ENCODE measurements around the gene FYB1. TPM values are rescaled to one million over a fixed set of nuclear protein-coding genes. Genes with fewer than 3 reads are reported as not detected.
"Not testable (repeated sequence)": the region's sequence is repeated elsewhere in the genome, so short reads cannot be mapped to it uniquely, and the experiment has no call there.

Gene FYB1
- total RNA-seq (2014; rRNA removed; shearing (Covaris generic); ENCODE audit: low replicate concordance) = not detected in 2 replicates

GRCh38 chr5:39219437-39219836, at the start of gene FYB1:
TSS of gene FYB1 (minus strand) at chr5:39219563. CDS start at chr5:39202960, 16,603 bp downstream.
- DNase-seq (ENCODE audit: low read depth) = peak; percentile 51
- in situ Hi-C loops (cut with HindIII; ENCODE audit: low pct_unique_long_range_greater_than_20kb, low sequenced_read_pairs) = no loop called here

DNA sequence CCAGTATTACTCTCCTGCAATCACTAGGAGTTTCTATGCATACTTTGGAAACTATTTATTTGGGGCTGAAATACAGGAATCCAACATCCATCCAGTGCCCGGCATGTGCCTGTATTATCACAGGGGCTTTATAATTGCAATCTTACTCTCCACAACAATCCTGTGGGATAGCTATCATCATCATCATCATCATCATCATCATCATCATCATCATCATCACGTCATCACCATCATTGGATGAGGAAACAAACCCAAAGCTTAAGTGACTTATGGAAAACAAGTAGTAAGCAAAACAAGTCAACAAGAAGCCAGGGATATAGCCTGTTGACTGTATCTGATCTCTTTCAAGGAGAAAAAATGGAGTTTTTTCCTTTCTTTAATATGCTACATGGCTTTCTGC, 47.8 kb upstream of the FYB1 start:
- in situ Hi-C loops (cut with HindIII; ENCODE audit: low pct_unique_long_range_greater_than_20kb, low sequenced_read_pairs) = no loop called here
- no peak for DNase-seq (ENCODE audit: low read depth)

- in situ Hi-C loops (cut with HindIII; ENCODE audit: low pct_unique_long_range_greater_than_20kb, low sequenced_read_pairs) = no loop called here
- DNase-seq (ENCODE audit: low read depth) = no peak
Measured at GRCh38 chr5:39266442-39266841, 47.1 kb upstream of the FYB1 start.

DNA sequence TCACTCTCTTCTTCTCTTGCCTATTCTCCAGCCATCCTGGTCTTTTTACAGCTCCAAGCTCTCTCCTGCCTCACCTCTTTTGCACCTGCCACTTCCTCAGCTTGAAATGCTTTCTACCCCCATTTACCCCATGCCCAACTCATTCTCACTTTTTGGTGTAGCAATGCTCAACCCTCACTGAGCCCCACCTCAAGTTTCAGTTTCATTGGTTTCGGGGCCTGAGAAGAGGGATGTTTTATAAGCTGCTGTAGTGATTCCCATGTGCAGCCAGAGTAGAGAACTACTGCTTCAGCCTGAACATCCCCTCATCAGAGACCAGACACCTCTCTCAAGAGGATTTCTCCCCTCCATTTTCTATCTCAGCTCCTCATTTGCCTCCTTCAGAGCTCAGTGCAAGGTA, 45.2 kb upstream of the FYB1 start:
- no peak for DNase-seq (ENCODE audit: low read depth)
- in situ Hi-C loops (cut with HindIII; ENCODE audit: low pct_unique_long_range_greater_than_20kb, low sequenced_read_pairs) = no loop called here

- no peak for DNase-seq (ENCODE audit: low read depth)
- in situ Hi-C loops (cut with HindIII; ENCODE audit: low pct_unique_long_range_greater_than_20kb, low sequenced_read_pairs) = no loop called here
Measured at GRCh38 chr5:39262981-39263380, 43.6 kb upstream of the FYB1 start.

DNA sequence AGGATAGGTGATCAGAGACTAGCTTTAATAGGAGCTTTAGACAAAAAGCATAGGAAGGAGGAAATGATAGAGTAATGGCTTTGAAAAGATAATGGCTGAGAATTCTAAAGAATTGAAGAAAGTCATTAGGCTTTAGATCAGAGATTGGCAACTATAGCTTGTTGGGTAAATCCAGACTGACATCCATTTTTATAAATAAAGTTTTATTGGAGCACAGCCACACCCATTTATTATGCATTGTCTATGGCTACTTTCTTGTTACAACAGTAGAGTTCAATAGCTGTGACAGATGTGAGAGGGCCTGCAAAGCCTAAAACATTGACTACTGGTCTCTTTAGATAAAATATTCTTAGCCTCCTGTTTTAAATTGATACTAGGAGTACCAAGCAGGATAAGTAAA, 40.7 kb upstream of the FYB1 start:
- no peak for DNase-seq (ENCODE audit: low read depth)
- in situ Hi-C loops (cut with HindIII; ENCODE audit: low pct_unique_long_range_greater_than_20kb, low sequenced_read_pairs) = no loop called here

GRCh38 chr5:39257554-39257953, 38.2 kb upstream of the FYB1 start:
- DNase-seq (ENCODE audit: low read depth) = no peak
- in situ Hi-C loops (cut with HindIII; ENCODE audit: low pct_unique_long_range_greater_than_20kb, low sequenced_read_pairs) = no loop called here

GRCh38 chr5:39256477-39257235, 37.3 kb upstream of the FYB1 start:
- in situ Hi-C loops (cut with HindIII; ENCODE audit: low pct_unique_long_range_greater_than_20kb, low sequenced_read_pairs) = no loop called here
- DNase-seq (ENCODE audit: low read depth) = peak; percentile 64

- in situ Hi-C loops (cut with HindIII; ENCODE audit: low pct_unique_long_range_greater_than_20kb, low sequenced_read_pairs) = no loop called here
Measured at GRCh38 chr5:39255406-39255805, 36.0 kb upstream of the FYB1 start.

GRCh38 chr5:39254671-39255070, 35.3 kb upstream of the FYB1 start:
- DNase-seq (ENCODE audit: low read depth) = no peak
- in situ Hi-C loops (cut with HindIII; ENCODE audit: low pct_unique_long_range_greater_than_20kb, low sequenced_read_pairs) = no loop called here

More at GRCh38 chr5:39255406-39255805, 36.0 kb upstream of the FYB1 start:
- no peak for DNase-seq (ENCODE audit: low read depth)

DNA sequence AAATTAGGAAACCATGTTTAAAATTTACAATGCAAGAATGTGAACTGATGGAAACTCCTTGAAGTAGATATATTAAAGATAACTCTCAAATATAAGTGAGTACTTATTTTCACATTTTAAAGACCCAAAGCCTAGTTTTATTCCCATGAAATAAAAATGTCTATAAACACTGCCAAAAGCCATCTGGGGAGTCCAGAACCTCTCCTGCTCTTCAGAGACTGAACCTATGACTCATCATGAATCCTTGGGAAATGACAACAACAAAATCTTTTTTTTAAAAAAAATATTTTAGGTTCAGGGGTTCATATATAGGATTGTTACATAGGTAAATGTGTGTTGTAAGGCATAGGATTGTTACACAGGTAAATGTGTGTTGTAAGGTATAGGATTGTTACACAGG, 33.8 kb upstream of the FYB1 start:
- DNase-seq (ENCODE audit: low read depth) = no peak

GRCh38 chr5:39249564-39250274, 30.4 kb upstream of the FYB1 start:
- in situ Hi-C loops (cut with HindIII; ENCODE audit: low pct_unique_long_range_greater_than_20kb, low sequenced_read_pairs) = no loop called here
- no peak for DNase-seq (ENCODE audit: low read depth)

More for the DNA sequence above, 33.8 kb upstream of the FYB1 start:
- in situ Hi-C loops (cut with HindIII; ENCODE audit: low pct_unique_long_range_greater_than_20kb, low sequenced_read_pairs) = no loop called here

DNA sequence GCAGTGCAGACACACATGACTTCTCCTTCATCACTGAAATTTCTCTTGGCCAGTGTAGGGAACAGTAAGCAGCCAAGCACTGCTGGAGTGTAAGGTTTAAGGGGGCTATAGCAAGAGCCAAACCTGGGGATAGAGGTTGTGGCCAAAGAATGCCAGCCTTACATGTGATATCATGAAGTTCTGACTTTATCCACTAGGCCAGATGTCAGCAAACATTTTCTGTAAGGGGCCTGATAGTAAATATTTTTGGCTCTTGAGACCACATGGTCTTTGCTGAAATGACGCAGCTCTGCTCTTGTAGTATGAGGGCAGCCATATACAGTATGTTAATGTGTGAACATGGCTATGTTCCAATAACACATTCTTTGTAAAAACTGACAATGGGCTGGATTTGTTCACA, 29.7 kb upstream of the FYB1 start:
- DNase-seq (ENCODE audit: low read depth) = no peak
- in situ Hi-C loops (cut with HindIII; ENCODE audit: low pct_unique_long_range_greater_than_20kb, low sequenced_read_pairs) = no loop called here

DNA sequence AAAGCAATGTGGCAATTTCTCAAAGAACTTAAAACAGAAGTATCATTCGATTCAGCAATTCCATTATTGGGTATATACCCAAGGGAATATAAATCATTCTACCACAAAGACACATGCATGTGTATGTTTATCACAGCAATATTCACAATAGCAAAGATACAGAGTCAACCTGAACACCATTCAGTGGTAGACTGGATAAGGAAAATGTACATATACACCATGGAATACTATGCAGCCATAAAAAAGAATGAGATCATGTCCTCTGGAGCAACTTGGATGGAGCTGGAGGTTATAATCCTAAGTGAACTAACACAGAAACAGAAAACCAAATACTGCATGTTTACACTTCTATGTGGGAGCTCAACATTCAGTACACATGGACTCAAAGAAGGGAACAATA, 21.4 kb upstream of the FYB1 start:
- DNase-seq (ENCODE audit: low read depth) = no peak
- in situ Hi-C loops (cut with HindIII; ENCODE audit: low pct_unique_long_range_greater_than_20kb, low sequenced_read_pairs) = no loop called here

DNA sequence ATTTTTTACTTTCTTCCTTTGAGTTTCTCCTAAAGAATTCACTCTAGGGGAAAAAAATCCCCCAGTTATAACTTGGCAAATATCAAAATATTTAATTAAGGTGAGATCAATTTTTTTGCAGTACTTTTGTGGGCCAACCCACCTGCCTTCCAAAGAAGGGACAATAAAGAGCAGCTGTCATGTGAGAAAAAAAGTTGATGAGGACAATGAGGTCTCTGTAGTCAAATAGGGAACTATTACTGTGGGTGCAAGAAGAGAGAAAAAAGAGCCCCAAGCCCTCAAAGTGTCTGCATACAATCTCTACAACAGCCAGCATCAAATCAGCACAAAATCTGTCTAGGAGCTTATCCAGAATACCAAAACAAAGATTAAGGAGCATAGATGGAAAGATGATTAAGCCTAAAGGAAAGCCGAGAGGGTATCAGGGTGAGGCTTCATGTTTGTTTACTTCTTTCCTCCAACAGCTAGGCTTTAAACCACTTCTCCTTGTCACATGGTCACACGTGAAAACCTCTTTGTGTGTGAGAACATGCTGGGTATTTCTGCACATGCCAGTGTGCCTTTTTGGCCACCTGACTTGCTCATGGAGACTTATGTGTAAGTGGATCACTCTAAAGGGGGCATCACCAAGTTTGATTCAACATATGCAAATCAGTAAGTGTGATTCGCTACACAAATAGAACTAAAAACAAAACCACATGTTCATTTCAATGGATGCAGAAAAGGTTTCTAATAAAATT, 19.2 kb upstream of the FYB1 start:
- in situ Hi-C loops (cut with HindIII; ENCODE audit: low pct_unique_long_range_greater_than_20kb, low sequenced_read_pairs) = no loop called here
- no peak for DNase-seq (ENCODE audit: low read depth)

- in situ Hi-C loops (cut with HindIII; ENCODE audit: low pct_unique_long_range_greater_than_20kb, low sequenced_read_pairs) = no loop called here
- DNase-seq (ENCODE audit: low read depth) = no peak
Measured at GRCh38 chr5:39236718-39237117, 17.4 kb upstream of the FYB1 start.

GRCh38 chr5:39235648-39236047, 16.3 kb upstream of the FYB1 start:
- DNase-seq (ENCODE audit: low read depth) = no peak
- in situ Hi-C loops (cut with HindIII; ENCODE audit: low pct_unique_long_range_greater_than_20kb, low sequenced_read_pairs) = no loop called here

DNA sequence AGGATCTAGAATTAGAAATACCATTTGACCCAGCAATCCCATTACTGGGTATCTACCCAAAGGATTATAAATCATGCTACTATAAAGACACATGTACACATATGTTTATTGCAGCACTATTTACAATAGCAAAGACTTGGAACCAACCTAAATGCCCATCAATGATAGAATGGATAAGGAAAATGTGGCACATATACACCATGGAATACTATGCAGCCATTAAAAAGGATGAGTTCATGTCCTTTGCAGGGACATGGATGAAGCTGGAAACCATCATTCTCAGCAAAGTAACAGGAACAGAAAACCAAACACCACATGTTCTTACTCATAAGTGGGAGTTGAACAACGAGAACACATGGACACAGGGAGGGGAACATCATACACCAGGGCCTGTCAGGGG, 15.1 kb upstream of the FYB1 start:
- DNase-seq (ENCODE audit: low read depth); in situ Hi-C loops (cut with HindIII; ENCODE audit: low pct_unique_long_range_greater_than_20kb, low sequenced_read_pairs): not testable (repeated sequence)

GRCh38 chr5:39233783-39234182, 14.4 kb upstream of the FYB1 start:
- DNase-seq (ENCODE audit: low read depth) = no peak
- in situ Hi-C loops (cut with HindIII; ENCODE audit: low pct_unique_long_range_greater_than_20kb, low sequenced_read_pairs) = no loop called here

All from Caki2 (cell line).